ENCODE measurements around the gene OR3A2.

GRCh38 chr17:3298260-3298659, 87.8 kb downstream of the OR3A2 start, which contains the start of gene OR3A1:
- no peak for TF ChIP-seq CTCF (IDR thresholded peaks at IDR 0.05 in 2 of 3, conservative IDR thresholded peaks at IDR 0.05 in 1 of 3; ENCODE audit: borderline replicate concordance in 1 of 3, insufficient read depth in 1 of 3, low read depth in 2 of 3, low read length in 2 of 3)
- no peak for TF ChIP-seq YY1 (IDR thresholded peaks at IDR 0.05; ENCODE audit: extremely low read depth, insufficient replicate concordance, low read depth, low read length)
- TF ChIP-seq ZBTB33 (IDR thresholded peaks at IDR 0.05; ENCODE audit: extremely low read depth, insufficient replicate concordance, low read length) = no peak
- no peak for TF ChIP-seq EZH2 (IDR thresholded peaks at IDR 0.05)
- TF ChIP-seq POLR2A (IDR thresholded peaks at IDR 0.05; ENCODE audit: borderline replicate concordance, extremely low read depth, insufficient read depth, insufficient read length) = no peak
- no peak for TF ChIP-seq REST (IDR thresholded peaks at IDR 0.05; ENCODE audit: low read depth)
- no peak for TF ChIP-seq ZFX (IDR thresholded peaks at IDR 0.05)
- TF ChIP-seq TCF7L2 (IDR thresholded peaks at IDR 0.05; ENCODE audit: borderline replicate concordance, extremely low read depth, insufficient read depth, insufficient read length) = no peak
- no peak for TF ChIP-seq POLR2AphosphoS5 (IDR thresholded peaks at IDR 0.05; ENCODE audit: low read depth, low read length)
- no peak for TF ChIP-seq ZNF274 (IDR thresholded peaks at IDR 0.05; ENCODE audit: low read depth, low read length)

Measured in HCT116 (cell line).